CD8-positive, alpha-beta memory T cell (primary cell): ENCODE data around the gene VWA2. TPM values are rescaled to one million over a fixed set of nuclear protein-coding genes. Genes with fewer than 3 reads are reported as not detected.

ENCODE experiments used
- CTCF ChIA-PET: fragments of 350-600 bp; sonication (Branson Sonifier 250); formaldehyde crosslinking; loops from one replicate; lab custom pipeline; 2021; ENCODE audit warnings: antibody characterized with exemption; lab: Charles Lee
- POLR2A ChIA-PET: fragments of 350-600 bp; sonication (Branson Sonifier 250); formaldehyde crosslinking; loops from one replicate; lab custom pipeline; 2021; ENCODE audit warnings: antibody characterized with exemption; lab: Charles Lee
- DNase-seq, 5 donors: peaks; one replicate each; pipeline versions ENCODE4 v3.0.0 to v3.0.0-alpha.2; 2020 to 2022; ENCODE audit warnings: mixed read lengths in 1 of 5
- H3K27ac ChIP-seq: one replicate; pipeline ENCODE4 v1.7.0; 2013; ENCODE audit warnings: low read depth, mild to moderate bottlenecking, low read length, moderate library complexity
- H3K27me3 ChIP-seq: 2 replicates; pipeline ENCODE4 v1.7.0; 2013; ENCODE audit warnings: low read length, mild to moderate bottlenecking; ENCODE audit not compliant: insufficient read depth, poor library complexity, severe bottlenecking
- H3K36me3 ChIP-seq: 2 replicates; pipeline ENCODE4 v1.7.0; 2013; ENCODE audit warnings: mild to moderate bottlenecking, low read length, moderate library complexity; ENCODE audit not compliant: insufficient read depth
- H3K4me1 ChIP-seq: 2 replicates; pipeline ENCODE4 v1.7.0; 2013; ENCODE audit warnings: mild to moderate bottlenecking, low read length, moderate library complexity; ENCODE audit not compliant: insufficient read depth
- H3K4me3 ChIP-seq: 2 replicates; pipeline ENCODE4 v1.7.0; 2013; ENCODE audit warnings: mild to moderate bottlenecking, low read length
- H3K9me3 ChIP-seq: 2 replicates; pipeline ENCODE4 v1.7.0; 2013; ENCODE audit warnings: mild to moderate bottlenecking, low read length
- H3K27ac Mint-ChIP-seq, 8 donors: one replicate each; pipeline ENCODE4 v1.8.0; 2020 to 2021; ENCODE audit warnings: mixed read lengths in 8 of 8, mild to moderate bottlenecking in 6 of 8, inconsistent platforms in 3 of 8, moderate library complexity in 3 of 8
- H3K27me3 Mint-ChIP-seq, 2 donors: one replicate each; pipeline ENCODE4 v1.8.0; 2020 to 2021; ENCODE audit warnings: mixed read lengths in 2 of 2, mild to moderate bottlenecking in 1 of 2, moderate library complexity in 1 of 2
- H3K36me3 Mint-ChIP-seq, 3 donors: one replicate each; pipeline ENCODE4 v1.8.0; 2020 to 2021; ENCODE audit warnings: mixed read lengths in 3 of 3, inconsistent platforms in 1 of 3, mild to moderate bottlenecking in 1 of 3
- H3K4me1 Mint-ChIP-seq, 3 donors: one replicate each; pipeline ENCODE4 v1.8.0; 2020 to 2021; ENCODE audit warnings: mixed read lengths in 3 of 3, inconsistent platforms in 1 of 3, mild to moderate bottlenecking in 1 of 3
- H3K4me3 Mint-ChIP-seq, 7 donors: one replicate each; pipeline ENCODE4 v1.8.0; 2020 to 2021; ENCODE audit warnings: mixed read lengths in 7 of 7, mild to moderate bottlenecking in 6 of 7, moderate library complexity in 4 of 7, inconsistent platforms in 2 of 7
- H3K9me3 Mint-ChIP-seq, 5 donors: one replicate each; pipeline ENCODE4 v1.8.0; 2020 to 2022; ENCODE audit warnings: mixed read lengths in 5 of 5, mild to moderate bottlenecking in 3 of 5, moderate library complexity in 2 of 5, inconsistent platforms in 1 of 5
- polyA plus RNA-seq: library from polyadenylated mRNA; unstranded; fragments of 300-500 nt; fragmentation: Illumina TruSeq; gene quantifications from one replicate; pipeline ENCODE4 v1.2.3, GENCODE V29; 2021
- total RNA-seq, 2 experiments: library from RNA; stranded (reverse); gene quantifications; one replicate each; pipeline ENCODE4 v1.2.3, GENCODE V29; 2021

VWA2 gene
- total and polyA plus RNA-seq, 3 experiments from 2014 or later = not detected

- Histone ChIP-seq H3K4me3 (no peak overlapping the region), H3K9me3 (no peaks in the 10 kb centered on the region), H3K36me3 (no peaks in the 10 kb centered on the region), H3K27ac (no peak overlapping the region), H3K4me1 (no peaks in the 10 kb centered on the region), H3K27me3 (no peaks in the 10 kb centered on the region)
- POLR2A ChIA-PET = no interaction called here
- H3K4me1 Mint-ChIP-seq = no peaks in the 10 kb centered on the region
- CTCF ChIA-PET = interaction anchor here (1.0 kb wide), 1 partner anchor 31 kb away, joined by 3 read pairs; no protein-coding TSS in a partner anchor
- peaks cover 5 to 42% of the 10 kb centered on the region in 2 donors for H3K27me3 Mint-ChIP-seq
- H3K27ac Mint-ChIP-seq = no peak overlapping the region
- H3K9me3 Mint-ChIP-seq = peaks cover 0 to 2% (median 0%) of the 10 kb centered on the region in 5 donors
- DNase-seq = no peak
- no peak overlapping the region for H3K4me3 Mint-ChIP-seq
- H3K36me3 Mint-ChIP-seq = no peaks in the 10 kb centered on the region
Observed at GRCh38 chr10:114272696-114273095, 33.6 kb downstream of the VWA2 start.

- Mint-ChIP-seq H3K4me3 (no peak overlapping the region), H3K36me3 (no peaks in the 10 kb centered on the region), H3K4me1 (no peaks in the 10 kb centered on the region), H3K9me3 (peaks cover 0 to 2% (median 0%) of the 10 kb centered on the region in 5 donors), H3K27ac (no peak overlapping the region), H3K27me3 (peaks cover 7 to 51% of the 10 kb centered on the region in 2 donors)
- H3K27me3 ChIP-seq = no peaks in the 10 kb centered on the region
- POLR2A ChIA-PET = no interaction called here
- DNase-seq = no peak
- CTCF ChIA-PET = no interaction called here
- H3K36me3 ChIP-seq = no peaks in the 10 kb centered on the region
- H3K9me3 ChIP-seq = no peaks in the 10 kb centered on the region
- no peak overlapping the region for H3K4me3 ChIP-seq
- H3K27ac ChIP-seq = no peak overlapping the region
- no peaks in the 10 kb centered on the region for H3K4me1 ChIP-seq
Observed at GRCh38 chr10:114273910-114274309, 34.9 kb downstream of the VWA2 start.

GRCh38 chr10:114274616-114275453 lies 35.8 kb downstream of the VWA2 start:
- no peak for DNase-seq
- no peak overlapping the region for H3K4me3 Mint-ChIP-seq
- H3K36me3 Mint-ChIP-seq = no peaks in the 10 kb centered on the region
- no peaks in the 10 kb centered on the region for H3K27me3 ChIP-seq
- CTCF ChIA-PET = no interaction called here
- H3K36me3 ChIP-seq = no peaks in the 10 kb centered on the region
- peaks cover 7 to 51% of the 10 kb centered on the region in 2 donors for H3K27me3 Mint-ChIP-seq
- POLR2A ChIA-PET = no interaction called here
- no peak overlapping the region for H3K27ac ChIP-seq
- H3K4me1 ChIP-seq = no peaks in the 10 kb centered on the region
- H3K9me3 Mint-ChIP-seq = peaks cover 0 to 2% (median 0%) of the 10 kb centered on the region in 5 donors
- peak overlapping the region in 1 of 8 donors; percentile 23 for H3K27ac Mint-ChIP-seq
- no peaks in the 10 kb centered on the region for H3K4me1 Mint-ChIP-seq
- no peak overlapping the region for H3K4me3 ChIP-seq
- no peaks in the 10 kb centered on the region for H3K9me3 ChIP-seq

GRCh38 chr10:114276066-114276465 lies 37.0 kb downstream of the VWA2 start:
- DNase-seq = no peak
- peaks cover 0 to 2% (median 0%) of the 10 kb centered on the region in 5 donors for H3K9me3 Mint-ChIP-seq
- H3K36me3 Mint-ChIP-seq = no peaks in the 10 kb centered on the region
- Histone ChIP-seq H3K27me3 (no peaks in the 10 kb centered on the region), H3K4me3 (no peak overlapping the region), H3K27ac (no peak overlapping the region), H3K4me1 (no peaks in the 10 kb centered on the region), H3K36me3 (no peaks in the 10 kb centered on the region), H3K9me3 (no peaks in the 10 kb centered on the region)
- POLR2A ChIA-PET = no interaction called here
- no peak overlapping the region for H3K4me3 Mint-ChIP-seq
- H3K27ac Mint-ChIP-seq = no peak overlapping the region
- CTCF ChIA-PET = interaction anchor here (1.3 kb wide), 1 partner anchor 22 kb away, joined by 3 read pairs; no protein-coding TSS in a partner anchor
- no peaks in the 10 kb centered on the region for H3K4me1 Mint-ChIP-seq
- H3K27me3 Mint-ChIP-seq = peaks cover 7 to 50% of the 10 kb centered on the region in 2 donors

DNA sequence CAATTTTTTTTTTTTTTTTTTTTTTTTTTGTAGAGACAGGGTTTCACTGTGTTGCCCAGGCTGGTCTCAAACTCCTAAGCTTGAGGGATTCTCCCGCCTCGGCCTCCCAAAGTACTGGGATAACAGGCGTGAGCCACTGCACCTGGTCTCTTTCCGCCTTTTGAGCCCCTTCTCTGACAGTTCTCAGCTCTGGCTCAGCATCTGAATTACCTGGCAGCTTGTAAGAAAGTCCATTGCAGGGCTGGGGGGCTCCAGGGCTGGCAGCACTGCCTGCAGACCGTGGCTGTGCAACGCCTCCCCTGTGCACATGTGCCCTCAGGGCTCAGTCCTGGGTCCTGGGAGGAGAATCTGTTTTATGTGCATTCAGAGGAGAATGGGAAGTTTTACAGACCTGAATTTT lies 37.6 kb downstream of the VWA2 start:
- Mint-ChIP-seq H3K36me3 (no peaks in the 10 kb centered on the region), H3K9me3 (peaks cover 0 to 2% (median 0%) of the 10 kb centered on the region in 5 donors), H3K4me3 (no peak overlapping the region), H3K27me3 (peaks cover 7 to 47% of the 10 kb centered on the region in 2 donors), H3K27ac (no peak overlapping the region), H3K4me1 (no peaks in the 10 kb centered on the region)
- Histone ChIP-seq H3K9me3 (no peaks in the 10 kb centered on the region), H3K4me3 (no peak overlapping the region), H3K27ac (no peak overlapping the region), H3K36me3 (no peaks in the 10 kb centered on the region), H3K27me3 (no peaks in the 10 kb centered on the region), H3K4me1 (no peaks in the 10 kb centered on the region)
- CTCF ChIA-PET = interaction anchor here (1.3 kb wide), 1 partner anchor 22 kb away, joined by 3 read pairs; no protein-coding TSS in a partner anchor
- no peak for DNase-seq
- POLR2A ChIA-PET = no interaction called here

DNA sequence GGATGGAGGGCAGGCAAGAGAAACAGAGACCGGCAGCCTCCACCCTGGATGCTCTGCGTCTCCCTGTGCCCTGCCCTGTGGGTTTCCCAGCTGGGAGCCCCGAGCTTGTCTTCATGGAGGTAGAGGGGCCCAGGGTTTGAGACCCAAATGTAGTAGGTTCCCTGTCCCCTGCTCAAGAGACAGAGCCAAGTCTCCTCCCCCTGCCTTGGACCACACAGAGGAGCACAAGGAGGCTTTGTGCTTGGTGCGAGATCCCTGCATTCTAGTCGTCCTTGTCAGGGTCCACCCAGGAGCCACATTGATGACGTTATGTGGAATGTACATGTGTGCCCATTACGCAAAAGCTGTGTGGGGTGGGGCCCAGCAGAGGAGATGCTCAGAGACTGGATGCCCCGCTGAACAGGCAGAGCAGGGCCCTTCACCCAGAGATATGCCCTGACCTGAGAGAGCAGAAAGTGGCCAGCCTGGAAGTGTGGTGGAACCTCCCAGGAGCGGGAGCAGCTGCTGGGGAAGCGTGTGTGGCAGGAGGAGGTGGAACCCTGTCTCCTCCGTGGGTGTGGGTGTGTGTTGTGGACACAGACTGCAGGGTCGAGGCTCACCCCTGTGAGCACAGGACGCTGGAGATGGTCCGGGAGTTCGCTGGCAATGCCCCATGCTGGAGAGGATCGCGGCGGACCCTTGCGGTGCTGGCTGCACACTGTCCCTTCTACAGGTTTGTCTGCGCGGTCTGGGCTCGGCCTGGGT lies 39.3 kb downstream of the VWA2 start:
- H3K36me3 Mint-ChIP-seq = no peaks in the 10 kb centered on the region
- H3K27ac Mint-ChIP-seq = no peak overlapping the region
- POLR2A ChIA-PET = no interaction called here
- no peak overlapping the region for H3K27ac ChIP-seq
- no peaks in the 10 kb centered on the region for H3K9me3 ChIP-seq
- H3K27me3 ChIP-seq = no peaks in the 10 kb centered on the region
- no peaks in the 10 kb centered on the region for H3K4me1 ChIP-seq
- H3K9me3 Mint-ChIP-seq = peaks cover 0 to 2% (median 0%) of the 10 kb centered on the region in 5 donors
- no peaks in the 10 kb centered on the region for H3K36me3 ChIP-seq
- no peak overlapping the region for H3K4me3 Mint-ChIP-seq
- H3K27me3 Mint-ChIP-seq = peaks cover 7 to 34% of the 10 kb centered on the region in 2 donors
- CTCF ChIA-PET = no interaction called here
- DNase-seq = no peak
- no peaks in the 10 kb centered on the region for H3K4me1 Mint-ChIP-seq
- H3K4me3 ChIP-seq = no peak overlapping the region

DNA sequence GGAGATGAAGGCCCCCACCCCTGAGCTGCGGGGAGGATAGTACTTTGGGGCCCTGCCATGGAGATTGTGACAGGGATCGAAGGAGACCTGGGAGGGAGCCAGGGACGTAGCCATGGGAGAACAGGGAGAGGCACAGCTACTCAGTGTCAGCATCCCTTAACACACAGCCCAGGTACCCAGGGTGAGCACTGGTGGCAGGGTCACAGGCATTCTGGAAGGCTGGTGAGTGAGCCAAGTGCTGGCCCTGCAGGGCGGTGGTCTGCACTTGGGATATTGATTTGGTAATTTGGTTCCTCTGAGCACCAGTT lies 39.8 kb downstream of the VWA2 start:
- Mint-ChIP-seq H3K27ac (no peak overlapping the region), H3K27me3 (peaks cover 7 to 37% of the 10 kb centered on the region in 2 donors), H3K4me1 (no peaks in the 10 kb centered on the region), H3K4me3 (no peak overlapping the region), H3K36me3 (no peaks in the 10 kb centered on the region), H3K9me3 (peaks cover 0 to 2% (median 0%) of the 10 kb centered on the region in 5 donors)
- no peaks in the 10 kb centered on the region for H3K36me3 ChIP-seq
- H3K4me1 ChIP-seq = no peaks in the 10 kb centered on the region
- no peaks in the 10 kb centered on the region for H3K9me3 ChIP-seq
- H3K27me3 ChIP-seq = no peaks in the 10 kb centered on the region
- no peak for DNase-seq
- ChIA-PET POLR2A (no interaction called here), CTCF (no interaction called here)
- no peak overlapping the region for H3K27ac ChIP-seq
- H3K4me3 ChIP-seq = no peak overlapping the region

GRCh38 chr10:114279289-114279688 lies 40.2 kb downstream of the VWA2 start:
- Mint-ChIP-seq H3K27ac (no peak overlapping the region), H3K4me1 (no peaks in the 10 kb centered on the region), H3K4me3 (no peak overlapping the region), H3K36me3 (no peaks in the 10 kb centered on the region), H3K9me3 (peaks cover 0 to 2% (median 0%) of the 10 kb centered on the region in 5 donors), H3K27me3 (peaks cover 7 to 33% of the 10 kb centered on the region in 2 donors)
- Histone ChIP-seq H3K4me3 (no peak overlapping the region), H3K27ac (no peak overlapping the region), H3K36me3 (no peaks in the 10 kb centered on the region), H3K27me3 (no peaks in the 10 kb centered on the region), H3K4me1 (no peaks in the 10 kb centered on the region), H3K9me3 (no peaks in the 10 kb centered on the region)
- ChIA-PET POLR2A (no interaction called here), CTCF (no interaction called here)
- DNase-seq = no peak
